Measurements from ENCODE around the gene TMEM252.
A peak's percentile ranks its signal among the peaks of the same experiment; 100 is the strongest.

- TF ChIP-seq CTCF (IDR thresholded peaks at IDR 0.05) (peak; percentile 97 to 99 (median 99)), POLR2A (IDR thresholded peaks at IDR 0.05) (no peak)
Measured at GRCh38 chr9:68584189-68585033, 43.7 kb upstream of the TMEM252 start.
